Upper lobe of left lung (tissue), 6 donors: ENCODE results near the gene MEAK7. TPM values are rescaled to one million over a fixed set of nuclear protein-coding genes. Genes with fewer than 3 reads are reported as not detected.

Experiments used
- ATAC-seq, 2 donors: fragments of 200-7000 bp; cut with Tn5 transposase; one replicate each; pipeline ENCODE4 v1.9.1; 2022; ENCODE audit warnings: mild to moderate bottlenecking in 2 of 2, moderate library complexity in 2 of 2; ENCODE audit not compliant: low FRiP score in 2 of 2
- DNase-seq, 2 donors: peaks; one replicate each; pipeline ENCODE4 v3.0.0-alpha.2; 2019 to 2020
- H3K27ac ChIP-seq, 4 donors: fragments of 200-600 bp; sonication (generic); one replicate each; pipeline ENCODE4 v1.5.1; 2016 to 2019
- H3K27me3 ChIP-seq, 4 donors: fragments of 200-600 bp; sonication (generic); one replicate each; pipeline ENCODE4 v1.5.1; 2017 to 2019
- H3K36me3 ChIP-seq, 4 donors: fragments of 200-600 bp; sonication (generic); one replicate each; pipeline ENCODE4 v1.5.1; 2016 to 2019
- H3K4me1 ChIP-seq, 4 donors: fragments of 200-600 bp; sonication (generic); one replicate each; pipeline ENCODE4 v1.5.1; 2018 to 2019
- H3K4me3 ChIP-seq, 4 donors: fragments of 200-600 bp; sonication (generic); one replicate each; pipeline ENCODE4 v1.5.1; 2017 to 2019; ENCODE audit warnings: mild to moderate bottlenecking in 2 of 4, moderate library complexity in 1 of 4
- H3K9me3 ChIP-seq, 4 donors: fragments of 200-600 bp; sonication (generic); one replicate each; pipeline ENCODE4 v1.5.1; 2018 to 2019
- CTCF ChIP-seq, 6 experiments: fragments of 450-650 bp in 4 of 6; fragments of 200-600 bp in 2 of 6; sonication (generic) in 2 of 6; IDR thresholded peaks; one replicate each; pipeline ENCODE4 v1.5.1; 2016 to 2019; ENCODE audit warnings: antibody characterized with exemption in 6 of 6
- EP300 ChIP-seq, 4 donors: sonication (generic); formaldehyde crosslinking; IDR thresholded peaks; one replicate each; pipeline ENCODE4 v1.5.1; 2017; ENCODE audit warnings: antibody characterized with exemption in 4 of 4, control low read depth in 2 of 4
- POLR2A ChIP-seq, 4 donors: fragments of 450-650 bp; IDR thresholded peaks; one replicate each; pipeline ENCODE4 v1.5.1; 2016 to 2017; ENCODE audit warnings: antibody characterized with exemption in 4 of 4, mild to moderate bottlenecking in 2 of 4
- POLR2AphosphoS5 ChIP-seq, 2 donors: sonication (generic); formaldehyde crosslinking; IDR thresholded peaks; one replicate each; pipeline ENCODE4 v1.5.1; 2017; ENCODE audit warnings: antibody characterized with exemption in 2 of 2
- WGBS, 2 donors: methylation state at CpG; one replicate each; pipeline ENCODE4 v1.1.5; 2017 to 2018; 5-methylcytosine and 5-hydroxymethylcytosine counted together
- total RNA-seq, 6 donors: library from RNA; depleted of rRNA in 4 of 6; stranded (reverse); fragments of >200 nt in 4 of 6; gene quantifications; one replicate each; pipeline versions ENCODE4 v1.1.0 to v1.2.1, GENCODE V29; 2016 to 2021
- donor health status: DM: no; HTN: no; CAD: no; lungs with moderate emphysema.
- donor health status: DM: no; HTN: yes; CAD: no; lungs with severe emphysema.

MEAK7 gene
- total RNA-seq, 6 donors from 2014 or later: 8.5 to 32.8 (median 12.2) TPM

GRCh38 chr16:84530590-84530989 lies 26.1 kb upstream of the MEAK7 start:
- ATAC-seq: no peak
- DNase-seq: no peak
- Histone ChIP-seq H3K27me3 (no peaks in the 10 kb centered on the region), H3K4me1 (peaks cover 38 to 51% (median 42%) of the 10 kb centered on the region in 4 donors), H3K4me3 (no peak overlapping the region), H3K27ac (peak overlapping the region in 1 of 4 donors; percentile 80), H3K9me3 (no peaks in the 10 kb centered on the region), H3K36me3 (no peaks in the 10 kb centered on the region)
- WGBS, 2 donors: 80 to 95% methylated on average over 5 of the region's 5 CpGs
- TF ChIP-seq CTCF (IDR thresholded peaks at IDR 0.05) (no peak), POLR2AphosphoS5 (IDR thresholded peaks at IDR 0.05) (no peak)

GRCh38 chr16:84529607-84530006 lies 25.1 kb upstream of the MEAK7 start:
- Histone ChIP-seq H3K9me3 (no peaks in the 10 kb centered on the region), H3K4me3 (no peak overlapping the region), H3K27me3 (no peaks in the 10 kb centered on the region), H3K27ac (no peak overlapping the region), H3K36me3 (no peaks in the 10 kb centered on the region), H3K4me1 (peaks cover 42 to 51% (median 44%) of the 10 kb centered on the region in 4 donors)
- WGBS, 2 donors: 91 to 95% methylated on average over 3 of the region's 3 CpGs
- TF ChIP-seq POLR2A (IDR thresholded peaks at IDR 0.05) (no peak), POLR2AphosphoS5 (IDR thresholded peaks at IDR 0.05) (no peak), EP300 (IDR thresholded peaks at IDR 0.05) (no peak), CTCF (IDR thresholded peaks at IDR 0.05) (no peak)
- ATAC-seq: no peak
- no peak for DNase-seq

- TF ChIP-seq POLR2AphosphoS5 (IDR thresholded peaks at IDR 0.05) (no peak), POLR2A (IDR thresholded peaks at IDR 0.05) (no peak), EP300 (IDR thresholded peaks at IDR 0.05) (no peak), CTCF (IDR thresholded peaks at IDR 0.05) (no peak)
- H3K27ac ChIP-seq: peak overlapping the region in 2 of 4 donors; percentile 81 to 86
- H3K4me3 ChIP-seq: no peak overlapping the region
- no peak for ATAC-seq
- H3K36me3 ChIP-seq: no peaks in the 10 kb centered on the region
- H3K4me1 ChIP-seq: peaks cover 37 to 46% (median 43%) of the 10 kb centered on the region in 4 donors
- no peaks in the 10 kb centered on the region for H3K27me3 ChIP-seq
- 77 to 85% methylated on average over 6 of the region's 6 CpGs for WGBS, 2 donors
- H3K9me3 ChIP-seq: no peaks in the 10 kb centered on the region
- DNase-seq: no peak
Observed at GRCh38 chr16:84528322-84528721, 23.9 kb upstream of the MEAK7 start.

GRCh38 chr16:84527532-84528269 lies 23.2 kb upstream of the MEAK7 start:
- no peak for TF ChIP-seq CTCF (IDR thresholded peaks at IDR 0.05)
- no peak for TF ChIP-seq POLR2A (IDR thresholded peaks at IDR 0.05)
- no peak for TF ChIP-seq POLR2AphosphoS5 (IDR thresholded peaks at IDR 0.05)
- TF ChIP-seq EP300 (IDR thresholded peaks at IDR 0.05): no peak
- H3K27ac ChIP-seq: peak overlapping the region; percentile 32 to 86 (median 74)
- H3K36me3 ChIP-seq: no peaks in the 10 kb centered on the region
- peaks cover 31 to 41% (median 38%) of the 10 kb centered on the region in 4 donors for H3K4me1 ChIP-seq
- H3K27me3 ChIP-seq: no peaks in the 10 kb centered on the region
- WGBS, 2 donors: 58 to 61% methylated on average over 11 of the region's 11 CpGs
- no peak overlapping the region for H3K4me3 ChIP-seq
- ATAC-seq (peak in 1 of 2 donors; percentile 41), DNase-seq (peak in 1 of 2 donors; percentile 59)
- no peaks in the 10 kb centered on the region for H3K9me3 ChIP-seq
